Measurements from ENCODE around the gene APCDD1.

DNA sequence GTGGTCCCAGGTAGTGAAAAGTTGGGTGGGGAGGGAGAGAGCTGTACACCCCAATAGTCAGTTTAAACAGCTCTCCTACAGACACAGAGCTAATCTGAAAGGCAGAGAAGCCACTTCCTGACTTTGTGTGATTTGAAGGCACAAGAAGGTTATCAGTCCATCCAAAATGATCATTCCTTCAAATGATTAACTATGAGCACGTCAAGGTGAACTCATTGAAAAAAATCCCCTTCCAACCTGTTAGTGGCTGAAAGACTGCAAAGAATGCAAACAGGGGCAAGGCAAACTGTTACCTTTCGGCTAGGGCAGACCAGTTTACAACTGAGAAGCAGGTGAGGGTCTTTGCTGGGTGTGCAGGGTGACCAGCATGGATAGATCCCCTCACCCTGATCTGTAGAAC lies 22.8 kb upstream of the APCDD1 start:
- TF ChIP-seq ZFP30 (CRISPR knock-in tag; IDR thresholded peaks at IDR 0.05) (no peak), GLIS3 (CRISPR knock-in tag; IDR thresholded peaks at IDR 0.05) (no peak), RARB (CRISPR knock-in tag; IDR thresholded peaks at IDR 0.05) (no peak), POU6F1 (CRISPR knock-in tag; IDR thresholded peaks at IDR 0.05; ENCODE audit: borderline replicate concordance, low read depth) (no peak), OSR1 (CRISPR knock-in tag; IDR thresholded peaks at IDR 0.05) (no peak), CSDC2 (CRISPR knock-in tag; IDR thresholded peaks at IDR 0.05) (no peak), ZFP3 (CRISPR knock-in tag; IDR thresholded peaks at IDR 0.05) (no peak), ARNTL (CRISPR knock-in tag; IDR thresholded peaks at IDR 0.05; ENCODE audit: borderline replicate concordance, low read depth) (no peak), ZNF565 (CRISPR knock-in tag; conservative IDR thresholded peaks at IDR 0.05; ENCODE audit: low read depth) (no peak), ISL1 (CRISPR knock-in tag; IDR thresholded peaks at IDR 0.05) (no peak)
- TF ChIP-seq, protein P1, sequence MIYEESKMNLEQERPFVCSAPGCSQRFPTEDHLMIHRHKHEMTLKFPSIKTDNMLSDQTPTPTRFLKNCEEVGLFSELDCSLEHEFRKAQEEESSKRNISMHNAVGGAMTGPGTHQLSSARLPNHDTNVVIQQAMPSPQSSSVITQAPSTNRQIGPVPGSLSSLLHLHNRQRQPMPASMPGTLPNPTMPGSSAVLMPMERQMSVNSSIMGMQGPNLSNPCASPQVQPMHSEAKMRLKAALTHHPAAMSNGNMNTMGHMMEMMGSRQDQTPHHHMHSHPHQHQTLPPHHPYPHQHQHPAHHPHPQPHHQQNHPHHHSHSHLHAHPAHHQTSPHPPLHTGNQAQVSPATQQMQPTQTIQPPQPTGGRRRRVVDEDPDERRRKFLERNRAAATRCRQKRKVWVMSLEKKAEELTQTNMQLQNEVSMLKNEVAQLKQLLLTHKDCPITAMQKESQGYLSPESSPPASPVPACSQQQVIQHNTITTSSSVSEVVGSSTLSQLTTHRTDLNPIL (CRISPR knock-in tag; IDR thresholded peaks at IDR 0.05; ENCODE audit: low read depth), result no peak
- TF ChIP-seq, protein P2, sequence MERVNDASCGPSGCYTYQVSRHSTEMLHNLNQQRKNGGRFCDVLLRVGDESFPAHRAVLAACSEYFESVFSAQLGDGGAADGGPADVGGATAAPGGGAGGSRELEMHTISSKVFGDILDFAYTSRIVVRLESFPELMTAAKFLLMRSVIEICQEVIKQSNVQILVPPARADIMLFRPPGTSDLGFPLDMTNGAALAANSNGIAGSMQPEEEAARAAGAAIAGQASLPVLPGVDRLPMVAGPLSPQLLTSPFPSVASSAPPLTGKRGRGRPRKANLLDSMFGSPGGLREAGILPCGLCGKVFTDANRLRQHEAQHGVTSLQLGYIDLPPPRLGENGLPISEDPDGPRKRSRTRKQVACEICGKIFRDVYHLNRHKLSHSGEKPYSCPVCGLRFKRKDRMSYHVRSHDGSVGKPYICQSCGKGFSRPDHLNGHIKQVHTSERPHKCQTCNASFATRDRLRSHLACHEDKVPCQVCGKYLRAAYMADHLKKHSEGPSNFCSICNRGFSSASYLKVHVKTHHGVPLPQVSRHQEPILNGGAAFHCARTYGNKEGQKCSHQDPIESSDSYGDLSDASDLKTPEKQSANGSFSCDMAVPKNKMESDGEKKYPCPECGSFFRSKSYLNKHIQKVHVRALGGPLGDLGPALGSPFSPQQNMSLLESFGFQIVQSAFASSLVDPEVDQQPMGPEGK (CRISPR knock-in tag; IDR thresholded peaks at IDR 0.05; ENCODE audit: borderline replicate concordance), result no peak

Measured in SK-N-SH treated with all-trans-retinoic acid at 6 μM for 48 hours (cell line).